A673 (cell line): ENCODE data around the gene SGSM1. TPM values are rescaled to one million over a fixed set of nuclear protein-coding genes. Genes with fewer than 3 reads are reported as not detected.
A peak's percentile ranks its signal among the peaks of the same experiment; 100 is the strongest.

Source experiments
- BruUV-seq: library from RNA; stranded (reverse); fragments of 400-500 nt; replicated peaks from 2 replicates; lab custom pipeline; 2021; lab: Mats Ljungman, UMichigan
- CTCF ChIA-PET: fragments of 300-600 bp; sonication (Branson Sonifier 250); formaldehyde crosslinking; loops from one replicate; lab custom pipeline; 2022; ENCODE audit warnings: antibody characterized with exemption; lab: Charles Lee
- POLR2A ChIA-PET: fragments of 300-600 bp; sonication (Branson Sonifier 250); formaldehyde crosslinking; loops from one replicate; lab custom pipeline; 2022; ENCODE audit warnings: antibody characterized with exemption; ENCODE audit not compliant: low non-redundant PET; lab: Charles Lee
- DNase-seq: peaks from one replicate; pipeline ENCODE4 v3.0.0-alpha.2; 2015; ENCODE audit warnings: low spot score
- H3K27ac ChIP-seq: fragments of 200-600 bp; sonication (generic); 2 replicates; pipeline ENCODE4 v1.5.1; 2016; ENCODE audit warnings: mixed run types, low read depth, mild to moderate bottlenecking, mixed read lengths, antibody characterized with exemption, low read length; ENCODE audit not compliant: poor library complexity, severe bottlenecking
- H3K27me3 ChIP-seq: fragments of 200-600 bp; sonication (generic); replicated peaks from 2 replicates; pipeline ENCODE4 v1.6.1; 2017; ENCODE audit warnings: mixed run types, low read depth, mild to moderate bottlenecking, mixed read lengths, antibody characterized with exemption, low read length; ENCODE audit not compliant: insufficient read depth, poor library complexity
- H3K36me3 ChIP-seq: fragments of 200-600 bp; sonication (generic); 2 replicates; pipeline ENCODE4 v1.6.1; 2016; ENCODE audit warnings: mixed run types, mild to moderate bottlenecking, mixed read lengths, antibody characterized with exemption, low read length; ENCODE audit not compliant: insufficient read depth, poor library complexity, severe bottlenecking
- H3K4me1 ChIP-seq: fragments of 200-600 bp; sonication (generic); 2 replicates; pipeline ENCODE4 v1.6.1; 2017; ENCODE audit warnings: mixed run types, mild to moderate bottlenecking, mixed read lengths, antibody characterized with exemption, low read length; ENCODE audit not compliant: insufficient read depth, poor library complexity, severe bottlenecking
- H3K4me3 ChIP-seq: fragments of 200-600 bp; sonication (generic); 2 replicates; pipeline ENCODE4 v1.5.1; 2016; ENCODE audit warnings: low read depth, mixed run types, mild to moderate bottlenecking, mixed read lengths, low read length; ENCODE audit not compliant: poor library complexity, severe bottlenecking
- H3K9me3 ChIP-seq: fragments of 200-600 bp; sonication (generic); 2 replicates; pipeline ENCODE4 v1.6.1; 2016; ENCODE audit warnings: mixed run types, low read depth, mild to moderate bottlenecking, mixed read lengths, antibody characterized with exemption, low read length; ENCODE audit not compliant: poor library complexity, severe bottlenecking
- CTCF ChIP-seq: fragments of 300-800, 200-600 bp; sonication (generic); conservative IDR thresholded peaks from 2 replicates; pipeline ENCODE4 v1.5.1; 2017; ENCODE audit warnings: low read depth, mild to moderate bottlenecking, antibody characterized with exemption, low read length, moderate library complexity, mixed read lengths
- EZH2 ChIP-seq: fragments of 200-600 bp; sonication (generic); IDR thresholded peaks from 2 replicates; pipeline ENCODE4 v1.6.1; 2017; ENCODE audit warnings: borderline replicate concordance, low read depth, mild to moderate bottlenecking, mixed read lengths, antibody characterized with exemption, low read length; ENCODE audit not compliant: poor library complexity, severe bottlenecking
- intact Hi-C: fragments of 100-400 bp; cut with micrococcal nuclease; formaldehyde crosslinking; loops from one replicate; pipeline ENCODE4 v1.10.0; 2022; ENCODE audit not compliant: unreplicated experiment
- total RNA-seq: library from RNA; stranded (reverse); gene quantifications from 2 replicates; pipeline ENCODE4 v1.2.3, GENCODE V29; 2021

The SGSM1 gene
- total RNA-seq, 1 experiment from 2014 or later, result not detected

- Histone ChIP-seq H3K27ac (no peak overlapping the region), H3K4me3 (no peak overlapping the region), H3K9me3 (no peaks in the 10 kb centered on the region), H3K36me3 (no peaks in the 10 kb centered on the region), H3K27me3 (no peaks in the 10 kb centered on the region), H3K4me1 (peaks cover 11% of the 10 kb centered on the region)
- peak; percentile 33 for DNase-seq
- ChIA-PET POLR2A (no interaction called here), CTCF (interaction anchor here (0.7 to 1.1 kb wide), 2 partner anchors 10 to 98 kb away, joined by 3 read pairs; no protein-coding TSS in a partner anchor)
- TF ChIP-seq EZH2 (no peak), CTCF (no peak)
- intact Hi-C loops, result no loop called here
- BruUV-seq, result no TSS peak
Observed at GRCh38 chr22:24950272-24950902, 144.4 kb downstream of the SGSM1 start.

GRCh38 chr22:24951942-24952836, 146.2 kb downstream of the SGSM1 start, which contains the start of gene KIAA1671:
TSS of gene KIAA1671 (plus strand) at chr22:24952716. CDS start at chr22:25028000, 75,284 bp downstream.
- CTCF ChIA-PET, result interaction anchor here (0.7 to 1.1 kb wide), 2 partner anchors 95 to 99 kb away, joined by 3 to 5 read pairs; no protein-coding TSS in a partner anchor
- BruUV-seq, result no TSS peak
- Histone ChIP-seq H3K4me3 (peak within 1 kb of the TSS; percentile 69), H3K27me3 (no peaks in the 10 kb centered on the region), H3K27ac (peak within 1 kb of the TSS; percentile 58), H3K4me1 (peaks cover 11% of the 10 kb centered on the region), H3K9me3 (no peaks in the 10 kb centered on the region), H3K36me3 (no peaks in the 10 kb centered on the region)
- intact Hi-C loops, result loop anchor here (1.0 kb wide), 1 partner anchor 96 kb away; no protein-coding TSS in a partner anchor
- TF ChIP-seq CTCF (peak; percentile 99), EZH2 (no peak)
- peak; percentile 84 for DNase-seq
- POLR2A ChIA-PET, result interaction anchor here (0.6 kb wide), 1 partner anchor 19 kb away, joined by 5 read pairs; no protein-coding TSS in a partner anchor

- Histone ChIP-seq H3K36me3 (no peaks in the 10 kb centered on the region), H3K9me3 (no peaks in the 10 kb centered on the region), H3K4me1 (peaks cover 11% of the 10 kb centered on the region), H3K4me3 (peak overlapping the region; percentile 69), H3K27me3 (no peaks in the 10 kb centered on the region), H3K27ac (peak overlapping the region; percentile 51)
- TF ChIP-seq CTCF, result no peak
- no peak for TF ChIP-seq EZH2
- POLR2A ChIA-PET, result interaction anchor here (0.6 kb wide), 1 partner anchor 18 kb away, joined by 5 read pairs; no protein-coding TSS in a partner anchor
- peak; percentile 62 for DNase-seq
- intact Hi-C loops, result loop anchor here (1.0 kb wide), 1 partner anchor 95 kb away; no protein-coding TSS in a partner anchor
- CTCF ChIA-PET, result interaction anchor here (0.7 kb wide), 1 partner anchor 94 kb away, joined by 3 read pairs; no protein-coding TSS in a partner anchor
- no TSS peak for BruUV-seq
Observed at GRCh38 chr22:24952837-24953383, 146.9 kb downstream of the SGSM1 start.
